H1 (cell line): ENCODE data around the gene RPS28.
"Not testable (repeated sequence)": the region's sequence is repeated elsewhere in the genome, so short reads cannot be mapped to it uniquely, and the experiment has no call there.

Experiments
- CTCF ChIP-seq, 3 experiments: IDR thresholded peaks; 1 replicate in 2 of 3; 2 replicates in 1 of 3; pipeline versions ENCODE4 v1.5.1 to v1.6.1; 2011; ENCODE audit warnings: low read length in 3 of 3, mild to moderate bottlenecking in 3 of 3, inconsistent platforms in 2 of 3, low read depth in 1 of 3, moderate library complexity in 1 of 3; ENCODE audit not compliant: insufficient read depth in 1 of 3; ENCODE audit errors: control extremely low read depth in 1 of 3
- NRF1 ChIP-seq: IDR thresholded peaks from 2 replicates; pipeline ENCODE4 v1.6.1; 2011; ENCODE audit warnings: mild to moderate bottlenecking, low read depth, low read length, improper control_type of control experiment
- POLR2A ChIP-seq, 2 experiments: IDR thresholded peaks; 1 replicate in 1 of 2; 2 replicates in 1 of 2; pipeline ENCODE4 v1.6.1; 2011; ENCODE audit warnings: low read depth in 2 of 2, low read length in 2 of 2, mild to moderate bottlenecking in 2 of 2; ENCODE audit errors: control extremely low read depth in 1 of 2
- POLR2AphosphoS5 ChIP-seq: IDR thresholded peaks from 2 replicates; pipeline ENCODE4 v1.6.1; 2011; ENCODE audit warnings: low read depth, low read length
- RAD21 ChIP-seq, 2 experiments: IDR thresholded peaks in 1 of 2; conservative IDR thresholded peaks in 1 of 2; 2 replicates each; pipeline ENCODE4 v1.6.1; 2011; ENCODE audit warnings: low read depth in 2 of 2, low read length in 2 of 2, improper control_type of control experiment in 1 of 2, inconsistent platforms in 1 of 2, mild to moderate bottlenecking in 1 of 2, moderate library complexity in 1 of 2

- not testable (repeated sequence) for TF ChIP-seq POLR2A (IDR thresholded peaks at IDR 0.05; ENCODE audit: control extremely low read depth in 1 of 2, low read depth in 2 of 2, low read length in 2 of 2); POLR2AphosphoS5; NRF1; RAD21 (IDR thresholded peaks at IDR 0.05 in 1 of 2, conservative IDR thresholded peaks at IDR 0.05 in 1 of 2; ENCODE audit: low read depth in 2 of 2, low read length in 2 of 2); CTCF (IDR thresholded peaks at IDR 0.05; ENCODE audit: control extremely low read depth in 1 of 3, insufficient read depth in 1 of 3, low read depth in 1 of 3, low read length in 3 of 3)
These were observed 6.2 kb upstream of the RPS28 start for GRCh38 chr19:8314981-8315640.
